Umbilical cord (tissue), 2 donors: ENCODE data around the gene PPIG. TPM values are rescaled to one million over a fixed set of nuclear protein-coding genes. Genes with fewer than 3 reads are reported as not detected.
"Not testable (repeated sequence)": the region's sequence is repeated elsewhere in the genome, so short reads cannot be mapped to it uniquely, and the experiment has no call there.

Experiments
- DNase-seq: peaks from one replicate; pipeline ENCODE4 v3.0.0-alpha.2; 2015; ENCODE audit warnings: low spot score
- total RNA-seq: library from RNA; depleted of rRNA; stranded (reverse); fragments of >200 nt; gene quantifications from one replicate; pipeline ENCODE4 v1.2.3, GENCODE V29; 2014; ENCODE audit warnings: low replicate concordance; ENCODE audit not compliant: insufficient read depth

The PPIG gene
- total RNA-seq = 35.4 TPM

GRCh38 chr2:169584005-169584877 lies at the start of gene PPIG:
Gene PPIG (plus strand): TSS chr2:169584351. CDS start chr2:169604042, 19,691 bp downstream.
- peak; percentile 96 for DNase-seq

GRCh38 chr2:169539460-169539859 lies 44.7 kb upstream of the PPIG start:
- DNase-seq = not testable (repeated sequence)

- no peak for DNase-seq
These were observed 44.0 kb upstream of the PPIG start for GRCh38 chr2:169540146-169540545.

GRCh38 chr2:169542433-169542832 lies 41.7 kb upstream of the PPIG start:
- no peak for DNase-seq

GRCh38 chr2:169546756-169547155 lies 37.4 kb upstream of the PPIG start:
- no peak for DNase-seq

- no peak for DNase-seq
These were observed 22.8 kb upstream of the PPIG start for GRCh38 chr2:169561364-169561763.

- DNase-seq = not testable (repeated sequence)
These were observed 22.1 kb upstream of the PPIG start for GRCh38 chr2:169562084-169562483.

GRCh38 chr2:169562519-169562918 lies 21.6 kb upstream of the PPIG start:
- DNase-seq = no peak

- no peak for DNase-seq
These were observed 18.5 kb upstream of the PPIG start for GRCh38 chr2:169565686-169566085.

GRCh38 chr2:169569948-169570347 lies 14.2 kb upstream of the PPIG start:
- no peak for DNase-seq

- not testable (repeated sequence) for DNase-seq
These were observed 13.4 kb upstream of the PPIG start for GRCh38 chr2:169570752-169571151.

- DNase-seq = no peak
These were observed 12.6 kb upstream of the PPIG start for GRCh38 chr2:169571571-169571970.

- no peak for DNase-seq
These were observed 12.0 kb upstream of the PPIG start for GRCh38 chr2:169572189-169572588.

GRCh38 chr2:169572821-169573159 lies 11.4 kb upstream of the PPIG start:
- DNase-seq = no peak

GRCh38 chr2:169573160-169573973 lies 10.8 kb upstream of the PPIG start, which contains the start of gene FASTKD1:
Gene FASTKD1 (minus strand): TSS chr2:169573865. CDS start chr2:169572029, 1,836 bp downstream.
- peak; percentile 96 for DNase-seq

- no peak for DNase-seq
These were observed 10.2 kb upstream of the PPIG start for GRCh38 chr2:169573974-169574299.

GRCh38 chr2:169574539-169574938 lies 9.6 kb upstream of the PPIG start:
- DNase-seq = not testable (repeated sequence)

GRCh38 chr2:169575264-169575663 lies 8.9 kb upstream of the PPIG start:
- DNase-seq = not testable (repeated sequence)

- no peak for DNase-seq
These were observed 5.1 kb upstream of the PPIG start for GRCh38 chr2:169579044-169579443.

GRCh38 chr2:169582552-169583266 lies 1.4 kb upstream of the PPIG start:
- DNase-seq = not testable (repeated sequence)

GRCh38 chr2:169583518-169583917 lies 633 bp upstream of the PPIG start:
- DNase-seq = no peak

GRCh38 chr2:169585673-169586072 lies 1.5 kb downstream of the PPIG start:
- no peak for DNase-seq
